Measurements from ENCODE around the gene ADH6.

GRCh38 chr4:99159699-99160098 is 59.3 kb downstream of the ADH6 start:
- TF ChIP-seq POLR2AphosphoS5 (IDR thresholded peaks at IDR 0.05; ENCODE audit: low read depth, low read length) (no peak), TAF1 (IDR thresholded peaks at IDR 0.05; ENCODE audit: borderline replicate concordance, insufficient read depth, low read length) (no peak)
- TF ChIP-seq, protein P1, sequence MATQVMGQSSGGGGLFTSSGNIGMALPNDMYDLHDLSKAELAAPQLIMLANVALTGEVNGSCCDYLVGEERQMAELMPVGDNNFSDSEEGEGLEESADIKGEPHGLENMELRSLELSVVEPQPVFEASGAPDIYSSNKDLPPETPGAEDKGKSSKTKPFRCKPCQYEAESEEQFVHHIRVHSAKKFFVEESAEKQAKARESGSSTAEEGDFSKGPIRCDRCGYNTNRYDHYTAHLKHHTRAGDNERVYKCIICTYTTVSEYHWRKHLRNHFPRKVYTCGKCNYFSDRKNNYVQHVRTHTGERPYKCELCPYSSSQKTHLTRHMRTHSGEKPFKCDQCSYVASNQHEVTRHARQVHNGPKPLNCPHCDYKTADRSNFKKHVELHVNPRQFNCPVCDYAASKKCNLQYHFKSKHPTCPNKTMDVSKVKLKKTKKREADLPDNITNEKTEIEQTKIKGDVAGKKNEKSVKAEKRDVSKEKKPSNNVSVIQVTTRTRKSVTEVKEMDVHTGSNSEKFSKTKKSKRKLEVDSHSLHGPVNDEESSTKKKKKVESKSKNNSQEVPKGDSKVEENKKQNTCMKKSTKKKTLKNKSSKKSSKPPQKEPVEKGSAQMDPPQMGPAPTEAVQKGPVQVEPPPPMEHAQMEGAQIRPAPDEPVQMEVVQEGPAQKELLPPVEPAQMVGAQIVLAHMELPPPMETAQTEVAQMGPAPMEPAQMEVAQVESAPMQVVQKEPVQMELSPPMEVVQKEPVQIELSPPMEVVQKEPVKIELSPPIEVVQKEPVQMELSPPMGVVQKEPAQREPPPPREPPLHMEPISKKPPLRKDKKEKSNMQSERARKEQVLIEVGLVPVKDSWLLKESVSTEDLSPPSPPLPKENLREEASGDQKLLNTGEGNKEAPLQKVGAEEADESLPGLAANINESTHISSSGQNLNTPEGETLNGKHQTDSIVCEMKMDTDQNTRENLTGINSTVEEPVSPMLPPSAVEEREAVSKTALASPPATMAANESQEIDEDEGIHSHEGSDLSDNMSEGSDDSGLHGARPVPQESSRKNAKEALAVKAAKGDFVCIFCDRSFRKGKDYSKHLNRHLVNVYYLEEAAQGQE (IDR thresholded peaks at IDR 0.05; ENCODE audit: insufficient read depth in 1 of 2, low read depth in 2 of 2, low read length in 2 of 2): no peak

Measured in PFSK-1 (cell line).